Parathyroid adenoma (tissue), 2 donors: ENCODE measurements around the gene ITIH2.
A peak's percentile ranks its signal among the peaks of the same experiment; 100 is the strongest.

Experiments used
- H2AFZ ChIP-seq: fragments of 300-600 bp; sonication (generic); one replicate; pipeline ENCODE4 v1.7.0; 2017; ENCODE audit warnings: antibody characterized with exemption, mild to moderate bottlenecking
- H3K27ac ChIP-seq: fragments of 300-600 bp; sonication (generic); one replicate; pipeline ENCODE4 v1.7.0; 2017
- H3K27me3 ChIP-seq: fragments of 300-600 bp; sonication (generic); one replicate; pipeline ENCODE4 v1.7.0; 2017; ENCODE audit warnings: low read length; ENCODE audit not compliant: control insufficient read depth, insufficient read depth
- H3K36me3 ChIP-seq: fragments of 300-600 bp; sonication (generic); one replicate; pipeline ENCODE4 v1.7.0; 2017; ENCODE audit warnings: low read length; ENCODE audit not compliant: control insufficient read depth, insufficient read depth
- H3K4me1 ChIP-seq: fragments of 300-600 bp; sonication (generic); one replicate; pipeline ENCODE4 v1.7.0; 2017; ENCODE audit warnings: control low read depth
- H3K4me2 ChIP-seq: fragments of 300-600 bp; sonication (generic); one replicate; pipeline ENCODE4 v1.7.0; 2017; ENCODE audit warnings: low read length
- H3K4me3 ChIP-seq: fragments of 300-600 bp; sonication (generic); one replicate; pipeline ENCODE4 v1.7.0; 2017; ENCODE audit warnings: low read depth, low read length
- H3K79me2 ChIP-seq: fragments of 300-600 bp; sonication (generic); one replicate; pipeline ENCODE4 v1.7.0; 2017; ENCODE audit warnings: control low read depth
- H3K9ac ChIP-seq: fragments of 300-600 bp; sonication (generic); one replicate; pipeline ENCODE4 v1.7.0; 2017; ENCODE audit warnings: mild to moderate bottlenecking
- H3K9me3 ChIP-seq: fragments of 300-600 bp; sonication (generic); one replicate; pipeline ENCODE4 v1.7.0; 2017; ENCODE audit warnings: low read length; ENCODE audit not compliant: control insufficient read depth
- CTCF ChIP-seq: fragments of 300-600 bp; sonication (generic); IDR thresholded peaks from one replicate; pipeline ENCODE4 v1.7.0; 2017; ENCODE audit warnings: antibody characterized with exemption, mild to moderate bottlenecking
- donor health status: primary hyperparathyroidism.

Gene ITIH2

DNA sequence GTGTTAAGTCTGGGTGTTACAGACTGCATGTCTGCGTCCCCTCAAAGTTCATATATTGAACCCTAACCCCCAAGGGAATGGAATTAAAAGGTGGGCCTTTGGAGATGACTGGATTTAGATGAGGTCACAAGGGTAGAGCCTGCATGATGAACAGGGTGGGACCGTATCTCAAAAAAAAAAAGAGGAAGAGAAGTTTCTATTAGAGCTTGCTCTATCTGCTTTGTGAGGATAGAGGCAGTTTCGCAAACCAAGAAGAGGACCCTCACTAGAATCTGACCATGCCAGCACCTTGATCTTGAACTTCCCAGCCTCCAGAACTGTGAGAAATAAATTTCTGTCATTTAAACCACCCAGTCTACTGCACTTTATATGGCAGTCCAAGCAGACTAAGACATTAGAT is 83.3 kb downstream of the ITIH2 start:
- no peak overlapping the region for H3K9ac ChIP-seq
- peaks cover 29% of the 10 kb centered on the region for H3K79me2 ChIP-seq
- TF ChIP-seq CTCF, result no peak
- H3K9me3 ChIP-seq, result no peaks in the 10 kb centered on the region
- H3K36me3 ChIP-seq, result no peaks in the 10 kb centered on the region
- H2AFZ ChIP-seq, result no peak overlapping the region
- no peak overlapping the region for H3K4me3 ChIP-seq
- peak overlapping the region; percentile 70 for H3K4me2 ChIP-seq
- no peaks in the 10 kb centered on the region for H3K27me3 ChIP-seq
- peaks cover 14% of the 10 kb centered on the region for H3K4me1 ChIP-seq
- no peak overlapping the region for H3K27ac ChIP-seq

- TF ChIP-seq CTCF, result no peak
- peak overlapping the region; percentile 91 for H2AFZ ChIP-seq
- peaks cover 31% of the 10 kb centered on the region for H3K79me2 ChIP-seq
- no peaks in the 10 kb centered on the region for H3K36me3 ChIP-seq
- H3K4me1 ChIP-seq, result peaks cover 17% of the 10 kb centered on the region
- H3K9ac ChIP-seq, result peak overlapping the region; percentile 56
- peak overlapping the region; percentile 86 for H3K27ac ChIP-seq
- peak overlapping the region; percentile 70 for H3K4me2 ChIP-seq
- peak overlapping the region; percentile 85 for H3K4me3 ChIP-seq
- H3K9me3 ChIP-seq, result no peaks in the 10 kb centered on the region
- no peaks in the 10 kb centered on the region for H3K27me3 ChIP-seq
These were observed 84.2 kb downstream of the ITIH2 start for GRCh38 chr10:7787150-7787856.

DNA sequence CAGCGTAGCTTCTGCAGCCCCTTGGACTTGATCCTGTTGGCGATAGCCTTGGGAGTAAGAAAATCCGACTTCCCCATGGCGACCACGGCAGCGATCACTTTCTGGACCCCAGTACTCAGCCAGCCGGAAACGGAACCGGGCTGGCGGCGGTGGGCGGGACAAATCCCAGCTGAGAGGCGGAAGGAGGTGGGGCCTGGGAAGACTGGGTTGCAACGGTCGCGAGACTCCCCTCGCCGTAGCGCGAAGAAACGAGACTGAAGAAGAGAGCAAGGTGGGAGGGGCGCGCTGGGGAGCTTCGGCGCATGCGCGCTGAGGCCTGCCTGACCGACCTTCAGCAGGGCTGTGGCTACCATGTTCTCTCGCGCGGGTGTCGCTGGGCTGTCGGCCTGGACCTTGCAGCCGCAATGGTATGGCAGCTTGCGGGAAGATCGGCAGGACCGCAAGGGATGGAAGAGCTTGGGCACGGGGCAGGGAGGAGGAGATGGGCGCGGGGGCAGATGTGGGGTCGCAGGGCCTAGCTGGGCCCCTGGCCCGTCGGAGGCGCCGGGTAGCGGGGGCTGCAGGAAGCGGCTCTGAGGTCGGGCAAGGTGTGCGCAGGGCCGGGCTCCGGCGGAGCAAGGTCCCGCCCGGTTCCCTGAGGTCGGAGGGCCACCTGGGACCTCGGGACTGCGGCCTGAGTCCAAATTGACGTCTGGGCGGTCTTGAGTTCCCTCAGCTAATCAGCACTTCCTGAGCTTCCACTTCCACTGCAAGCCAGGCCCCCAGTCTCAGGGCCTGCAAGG is 84.9 kb downstream of the ITIH2 start, which contains the start of the genes ATP5F1C and KIN:
TSS of gene ATP5F1C (plus strand) at position 321 of the 782 bp plus-strand sequence. CDS start at position 352, 31 bp downstream.
TSS of gene KIN (minus strand) at position 137 of the 782 bp plus-strand sequence. CDS start at position 77, 60 bp downstream.
- no peaks in the 10 kb centered on the region for H3K27me3 ChIP-seq
- no peaks in the 10 kb centered on the region for H3K9me3 ChIP-seq

DNA sequence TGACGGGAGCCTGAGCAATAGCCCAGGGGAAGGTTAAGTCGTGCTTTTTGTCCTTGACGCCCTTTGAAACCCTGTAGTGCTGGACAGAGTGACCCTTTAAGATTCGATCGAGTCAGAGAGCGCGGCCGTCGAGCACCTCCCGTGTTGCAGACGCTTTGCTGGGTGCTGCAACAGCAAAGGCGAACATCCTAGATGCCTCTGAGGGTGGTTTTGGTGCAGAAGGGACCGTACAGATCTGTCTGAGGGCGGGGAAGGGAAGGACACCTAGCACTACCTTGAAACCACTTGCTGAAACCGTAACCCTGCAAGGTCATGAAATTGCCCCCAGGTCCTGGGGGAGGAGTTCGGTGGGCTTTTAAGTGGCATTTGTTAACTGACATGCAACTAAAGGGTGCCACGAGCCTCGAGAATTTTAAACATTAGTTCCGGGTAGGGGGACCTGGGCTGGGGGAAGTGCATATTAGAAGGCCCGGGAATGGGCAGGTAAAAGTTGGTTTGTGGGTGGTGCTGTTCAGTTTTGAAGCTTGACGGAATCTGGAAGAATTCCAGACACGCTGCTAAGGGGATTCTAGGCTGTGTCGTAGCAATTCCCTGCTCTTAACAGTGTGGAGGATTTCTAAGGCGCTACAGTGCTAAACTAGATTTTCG is 85.6 kb downstream of the ITIH2 start:
- H3K9ac ChIP-seq, result peak overlapping the region; percentile 56
- peak overlapping the region; percentile 84 for H3K4me2 ChIP-seq
- peak overlapping the region; percentile 86 for H3K27ac ChIP-seq
- no peaks in the 10 kb centered on the region for H3K36me3 ChIP-seq
- H3K27me3 ChIP-seq, result no peaks in the 10 kb centered on the region
- peak overlapping the region; percentile 85 for H3K4me3 ChIP-seq
- peaks cover 20% of the 10 kb centered on the region for H3K4me1 ChIP-seq
- TF ChIP-seq CTCF, result no peak
- peak overlapping the region; percentile 91 for H2AFZ ChIP-seq
- H3K9me3 ChIP-seq, result no peaks in the 10 kb centered on the region
- peaks cover 45% of the 10 kb centered on the region for H3K79me2 ChIP-seq

More for the DNA sequence above, 84.9 kb downstream of the ITIH2 start, which contains the start of the genes ATP5F1C and KIN:
- Histone ChIP-seq H3K9ac (peak within 1 kb of the TSS; percentile 56), H3K27ac (peak within 1 kb of the TSS; percentile 86), H3K79me2 (peaks cover 39% of the 10 kb centered on the region), H3K4me2 (peak within 1 kb of the TSS; percentile 84), H3K4me3 (peak within 1 kb of the TSS; percentile 85), H2AFZ (peak within 1 kb of the TSS; percentile 91), H3K4me1 (peaks cover 17% of the 10 kb centered on the region), H3K36me3 (no peaks in the 10 kb centered on the region)
- no peak for TF ChIP-seq CTCF
